ENCODE data around the gene EMD. TPM values are rescaled to one million over a fixed set of nuclear protein-coding genes. Genes with fewer than 3 reads are reported as not detected.

The EMD gene
- total and polyA plus RNA-seq, 10 of the 15 experiments (the other 5 are each of a cell fraction or from before 2014, with no cell fraction given): 0.76 to 100 (median 43.2) TPM

GRCh38 chrX:154358011-154358410, 21.1 kb upstream of the EMD start:
- ChIA-PET POLR2A (no interaction called here), RAD21 (ENCODE audit: unreplicated experiment) (no interaction called here), CTCF (no interaction called here), SMC1A (ENCODE audit: uncharacterized antibody, unreplicated experiment) (no interaction called here)
- FAIRE-seq: no peak
- TF ChIP-seq ASH2L (IDR thresholded peaks at IDR 0.05; ENCODE audit: borderline replicate concordance, low read depth): no peak
- no peak for TF ChIP-seq RUNX3 (IDR thresholded peaks at IDR 0.05; ENCODE audit: low read length)
- TF ChIP-seq, protein P1, sequence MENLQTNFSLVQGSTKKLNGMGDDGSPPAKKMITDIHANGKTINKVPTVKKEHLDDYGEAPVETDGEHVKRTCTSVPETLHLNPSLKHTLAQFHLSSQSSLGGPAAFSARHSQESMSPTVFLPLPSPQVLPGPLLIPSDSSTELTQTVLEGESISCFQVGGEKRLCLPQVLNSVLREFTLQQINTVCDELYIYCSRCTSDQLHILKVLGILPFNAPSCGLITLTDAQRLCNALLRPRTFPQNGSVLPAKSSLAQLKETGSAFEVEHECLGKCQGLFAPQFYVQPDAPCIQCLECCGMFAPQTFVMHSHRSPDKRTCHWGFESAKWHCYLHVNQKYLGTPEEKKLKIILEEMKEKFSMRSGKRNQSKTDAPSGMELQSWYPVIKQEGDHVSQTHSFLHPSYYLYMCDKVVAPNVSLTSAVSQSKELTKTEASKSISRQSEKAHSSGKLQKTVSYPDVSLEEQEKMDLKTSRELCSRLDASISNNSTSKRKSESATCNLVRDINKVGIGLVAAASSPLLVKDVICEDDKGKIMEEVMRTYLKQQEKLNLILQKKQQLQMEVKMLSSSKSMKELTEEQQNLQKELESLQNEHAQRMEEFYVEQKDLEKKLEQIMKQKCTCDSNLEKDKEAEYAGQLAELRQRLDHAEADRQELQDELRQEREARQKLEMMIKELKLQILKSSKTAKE (IDR thresholded peaks at IDR 0.05; ENCODE audit: low read depth, poor library complexity, severe bottlenecking): no peak
- no peak for TF ChIP-seq CUX1 (IDR thresholded peaks at IDR 0.05; ENCODE audit: insufficient replicate concordance, low read depth, low read length)
- no peak for TF ChIP-seq ZBTB11 (CRISPR knock-in tag; IDR thresholded peaks at IDR 0.05)
- TF ChIP-seq ESRRA (IDR thresholded peaks at IDR 0.05; ENCODE audit: low read length): no peak
- no peak for TF ChIP-seq TCF3 (IDR thresholded peaks at IDR 0.05; ENCODE audit: borderline replicate concordance, insufficient read depth, low read depth, low read length)
- TF ChIP-seq CTCF (IDR thresholded peaks at IDR 0.05 in 2 of 3, conservative IDR thresholded peaks at IDR 0.05 in 1 of 3; ENCODE audit: control insufficient read depth in 2 of 3, extremely low read depth in 1 of 3, insufficient read depth in 1 of 3, low read depth in 3 of 3, low read length in 3 of 3): no peak
- BruUV-seq (replicated peaks): no TSS peak
- Histone ChIP-seq H4K20me1 (ENCODE audit: control insufficient read depth, insufficient read depth) (no peaks in the 10 kb centered on the region), H3K27ac (ENCODE audit: control insufficient read depth, insufficient read depth) (no peak overlapping the region), H3K4me1 (ENCODE audit: control insufficient read depth, insufficient read depth, low read length) (no peaks in the 10 kb centered on the region), H3K9ac (ENCODE audit: control insufficient read depth, insufficient read depth, low read length) (no peak overlapping the region), H3K4me3 (no peak overlapping the region), H2AFZ (ENCODE audit: control insufficient read depth, low read depth, low read length) (no peak overlapping the region), H3K36me3 (ENCODE audit: control insufficient read depth in 2 of 2, insufficient read depth in 2 of 2, low read length in 1 of 2) (peaks cover 4 to 50% of the 10 kb centered on the region in 2 experiments; a peak in 3 of 4 replicates), H3K27me3 (replicated peaks in 1 of 2; ENCODE audit: control insufficient read depth in 2 of 2, insufficient read depth in 2 of 2, low read length in 1 of 2) (no peaks in the 10 kb centered on the region), H3K79me2 (ENCODE audit: control insufficient read depth, insufficient read depth, low read length) (no peaks in the 10 kb centered on the region), H3K9me3 (replicated peaks; ENCODE audit: control insufficient read depth, insufficient read depth, low read length) (no peaks in the 10 kb centered on the region; the same call in 2 of the 3 replicates), H3K4me2 (ENCODE audit: control insufficient read depth, insufficient read depth) (no peak overlapping the region)
- no peak for DNase-seq (ENCODE audit: low read depth, low spot score)
- in situ Hi-C loops (cut with MboI): no loop called here
- 87% methylated on average over 11 of the region's 11 CpGs for WGBS (ENCODE audit: insufficient coverage, insufficient replicate concordance, low lambda C conversion rate, missing lambda C conversion rate)
- intact Hi-C loops (cut with micrococcal nuclease; ENCODE audit: unreplicated experiment): no loop called here
- ATAC-seq: no peak
